ENCODE results near the gene ANOS1.

- no peak for TF ChIP-seq CTCF (IDR thresholded peaks at IDR 0.05)
- TF ChIP-seq POLR2A (IDR thresholded peaks at IDR 0.05) = no peak
- no peak for TF ChIP-seq POLR2AphosphoS5 (IDR thresholded peaks at IDR 0.05)
Measured at GRCh38 chrX:8728932-8729535, 2.9 kb downstream of the ANOS1 start.

All from breast epithelium (tissue), 3 donors.